ENCODE measurements around the gene SOX13.

SOX13 gene

GRCh38 chr1:204177133-204177532, 104.2 kb downstream of the SOX13 start:
- Histone ChIP-seq H3F3A (ENCODE audit: control insufficient read depth, insufficient read depth) (no peaks in the 10 kb centered on the region), H3K79me2 (ENCODE audit: control insufficient read depth, low read length) (no peaks in the 10 kb centered on the region), H3K4me2 (ENCODE audit: low read length) (no peak overlapping the region), H3K27me3 (ENCODE audit: control insufficient read depth, low read length) (peaks cover 6% of the 10 kb centered on the region; the same call in 1 of the 2 replicates), H3K4me1 (ENCODE audit: control insufficient read depth, low read length) (no peaks in the 10 kb centered on the region), H3K9me2 (replicated peaks; ENCODE audit: control insufficient read depth, low read length) (no peaks in the 10 kb centered on the region), H4K20me1 (ENCODE audit: control insufficient read depth, insufficient read depth, low read depth, low read length) (no peaks in the 10 kb centered on the region), H3K9me3 (ENCODE audit: control insufficient read depth, insufficient read depth, low read length) (no peaks in the 10 kb centered on the region), H3K4me3 (ENCODE audit: low read length) (no peak overlapping the region), H3K27ac (ENCODE audit: low read depth, low read length) (no peak overlapping the region), H3K36me3 (ENCODE audit: control insufficient read depth, low read length) (no peaks in the 10 kb centered on the region)
- TF ChIP-seq CTCF (IDR thresholded peaks at IDR 0.05; ENCODE audit: low read depth, low read length, poor library complexity, severe bottlenecking) (no peak), EZH2phosphoT487 (IDR thresholded peaks at IDR 0.05; ENCODE audit: borderline replicate concordance, low read length) (no peak)

Data from DOHH2 (cell line).